Esophagus muscularis mucosa (tissue), 4 donors: ENCODE measurements around the gene STAG2. TPM values are rescaled to one million over a fixed set of nuclear protein-coding genes. Genes with fewer than 3 reads are reported as not detected.
A peak's percentile ranks its signal among the peaks of the same experiment; 100 is the strongest.

Source experiments
- DNase-seq: peaks from one replicate; pipeline ENCODE4 v3.0.0-alpha.2; 2017; ENCODE audit errors: extremely low spot score
- H3K27ac ChIP-seq, 4 donors: fragments of 200-600 bp; sonication (generic); replicated peaks in 1 of 4; 1 replicate in 3 of 4; 2 replicates in 1 of 4; pipeline ENCODE4 v1.5.1; 2016 to 2019; ENCODE audit warnings: mild to moderate bottlenecking in 1 of 4
- H3K27me3 ChIP-seq, 4 donors: fragments of 200-600 bp; sonication (generic); one replicate each; pipeline versions ENCODE4 v1.5.1 to v1.6.0; 2016 to 2019
- H3K36me3 ChIP-seq, 4 donors: fragments of 200-600 bp; sonication (generic); one replicate each; pipeline ENCODE4 v1.5.1; 2016 to 2019
- H3K4me1 ChIP-seq, 4 donors: fragments of 200-600 bp; sonication (generic); one replicate each; pipeline ENCODE4 v1.5.1; 2016 to 2019
- H3K4me3 ChIP-seq, 4 donors: fragments of 200-600 bp; sonication (generic); 1 replicate in 2 of 4; 2 replicates in 2 of 4; pipeline ENCODE4 v1.5.1; 2016 to 2019; ENCODE audit warnings: mild to moderate bottlenecking in 4 of 4, moderate library complexity in 1 of 4
- H3K9me3 ChIP-seq, 4 donors: fragments of 200-600 bp; sonication (generic); 1 replicate in 3 of 4; 2 replicates in 1 of 4; pipeline ENCODE4 v1.5.1; 2016 to 2019
- EP300 ChIP-seq: sonication (generic); formaldehyde crosslinking; IDR thresholded peaks from one replicate; pipeline ENCODE4 v1.6.1; 2017; ENCODE audit warnings: antibody characterized with exemption
- POLR2A ChIP-seq: fragments of 450-650 bp; IDR thresholded peaks from one replicate; pipeline ENCODE4 v1.6.1; 2017; ENCODE audit warnings: antibody characterized with exemption, moderate library complexity, mild to moderate bottlenecking, low read depth
- POLR2AphosphoS5 ChIP-seq, 2 donors: sonication (generic); formaldehyde crosslinking; IDR thresholded peaks; one replicate each; pipeline ENCODE4 v1.6.1; 2017; ENCODE audit warnings: antibody characterized with exemption in 2 of 2
- WGBS: methylation state at CpG from one replicate; pipeline ENCODE4 v1.1.5; 2018; 5-methylcytosine and 5-hydroxymethylcytosine counted together
- intact Hi-C: fragments of 100-400 bp; cut with DNase I; formaldehyde crosslinking; loops from one replicate; pipeline ENCODE4 v1.15.1; 2023
- total RNA-seq, 4 donors: library from RNA; depleted of rRNA; stranded (reverse); fragments of >200 nt; gene quantifications; one replicate each; pipeline versions ENCODE4 v1.1.0 to v1.2.1, GENCODE V29; 2016
- TF ChIP-seq, protein P1 (sequence below), 3 experiments: fragments of 200-600 bp in 2 of 3; fragments of 450-650 bp in 1 of 3; sonication (generic) in 2 of 3; IDR thresholded peaks; one replicate each; pipeline ENCODE4 v1.5.1; 2017 to 2019; ENCODE audit warnings: antibody characterized with exemption in 3 of 3, mild to moderate bottlenecking in 2 of 3, moderate library complexity in 1 of 3

Gene STAG2
- total RNA-seq, 4 donors from 2014 or later = 60.6 to 94.3 (median 84.7) TPM

GRCh38 chrX:123976706-123977316 is 15.3 kb downstream of the STAG2 start:
- no peak overlapping the region for H3K4me3 ChIP-seq
- no peaks in the 10 kb centered on the region for H3K27me3 ChIP-seq
- H3K36me3 ChIP-seq = no peaks in the 10 kb centered on the region
- H3K9me3 ChIP-seq = no peaks in the 10 kb centered on the region
- DNase-seq = no peak
- TF ChIP-seq, protein P1, sequence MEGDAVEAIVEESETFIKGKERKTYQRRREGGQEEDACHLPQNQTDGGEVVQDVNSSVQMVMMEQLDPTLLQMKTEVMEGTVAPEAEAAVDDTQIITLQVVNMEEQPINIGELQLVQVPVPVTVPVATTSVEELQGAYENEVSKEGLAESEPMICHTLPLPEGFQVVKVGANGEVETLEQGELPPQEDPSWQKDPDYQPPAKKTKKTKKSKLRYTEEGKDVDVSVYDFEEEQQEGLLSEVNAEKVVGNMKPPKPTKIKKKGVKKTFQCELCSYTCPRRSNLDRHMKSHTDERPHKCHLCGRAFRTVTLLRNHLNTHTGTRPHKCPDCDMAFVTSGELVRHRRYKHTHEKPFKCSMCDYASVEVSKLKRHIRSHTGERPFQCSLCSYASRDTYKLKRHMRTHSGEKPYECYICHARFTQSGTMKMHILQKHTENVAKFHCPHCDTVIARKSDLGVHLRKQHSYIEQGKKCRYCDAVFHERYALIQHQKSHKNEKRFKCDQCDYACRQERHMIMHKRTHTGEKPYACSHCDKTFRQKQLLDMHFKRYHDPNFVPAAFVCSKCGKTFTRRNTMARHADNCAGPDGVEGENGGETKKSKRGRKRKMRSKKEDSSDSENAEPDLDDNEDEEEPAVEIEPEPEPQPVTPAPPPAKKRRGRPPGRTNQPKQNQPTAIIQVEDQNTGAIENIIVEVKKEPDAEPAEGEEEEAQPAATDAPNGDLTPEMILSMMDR (IDR thresholded peaks at IDR 0.05) = peak; percentile 20 to 47 (median 24)
- no peak for TF ChIP-seq POLR2A
- intact Hi-C loops = no loop called here
- no peak overlapping the region for H3K27ac ChIP-seq
- WGBS = 63% methylated on average over 1 of the region's 1 CpG
- peaks cover 9 to 88% (median 64%) of the 10 kb centered on the region in 4 donors for H3K4me1 ChIP-seq

DNA sequence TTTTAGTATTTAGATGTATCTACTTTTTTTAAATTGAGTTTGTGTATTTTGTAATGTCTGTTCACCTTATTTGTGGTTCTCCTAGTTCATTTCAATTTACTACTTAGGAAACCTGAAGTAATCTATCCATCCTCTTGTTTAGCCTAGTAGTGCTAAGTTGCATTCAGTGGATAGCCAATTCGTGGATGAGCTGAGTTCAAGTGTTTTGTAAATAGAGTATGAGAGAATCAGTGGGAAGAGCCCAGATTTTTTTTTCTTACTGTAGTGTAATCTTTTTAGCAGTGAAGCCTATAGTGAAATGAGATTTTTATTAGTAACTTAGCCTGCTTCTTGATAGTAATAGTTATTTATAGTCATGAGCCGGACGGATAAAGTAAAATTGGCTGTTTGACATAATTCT is 21.7 kb downstream of the STAG2 start:
- no peaks in the 10 kb centered on the region for H3K27me3 ChIP-seq
- intact Hi-C loops = no loop called here
- H3K4me1 ChIP-seq = peaks cover 9 to 63% (median 41%) of the 10 kb centered on the region in 4 donors
- TF ChIP-seq POLR2AphosphoS5 (IDR thresholded peaks at IDR 0.05) (no peak), POLR2A (no peak), EP300 (no peak)
- TF ChIP-seq, protein P1 (IDR thresholded peaks at IDR 0.05) = no peak
- H3K27ac ChIP-seq = no peak overlapping the region
- H3K36me3 ChIP-seq = no peaks in the 10 kb centered on the region
- H3K4me3 ChIP-seq = no peak overlapping the region
- 45% methylated on average over 3 of the region's 3 CpGs for WGBS
- no peak for DNase-seq
- no peaks in the 10 kb centered on the region for H3K9me3 ChIP-seq

GRCh38 chrX:123986377-123986776 is 24.9 kb downstream of the STAG2 start:
- Histone ChIP-seq H3K27me3 (no peaks in the 10 kb centered on the region), H3K36me3 (no peaks in the 10 kb centered on the region), H3K4me3 (no peak overlapping the region), H3K27ac (no peak overlapping the region), H3K4me1 (peaks cover 4 to 52% (median 28%) of the 10 kb centered on the region in 4 donors), H3K9me3 (no peaks in the 10 kb centered on the region)
- DNase-seq = no peak
- WGBS = 48% methylated on average over 2 of the region's 2 CpGs
- intact Hi-C loops = no loop called here
- TF ChIP-seq, protein P1 (IDR thresholded peaks at IDR 0.05) = no peak
- TF ChIP-seq EP300 (no peak), POLR2AphosphoS5 (IDR thresholded peaks at IDR 0.05) (no peak), POLR2A (no peak)

DNA sequence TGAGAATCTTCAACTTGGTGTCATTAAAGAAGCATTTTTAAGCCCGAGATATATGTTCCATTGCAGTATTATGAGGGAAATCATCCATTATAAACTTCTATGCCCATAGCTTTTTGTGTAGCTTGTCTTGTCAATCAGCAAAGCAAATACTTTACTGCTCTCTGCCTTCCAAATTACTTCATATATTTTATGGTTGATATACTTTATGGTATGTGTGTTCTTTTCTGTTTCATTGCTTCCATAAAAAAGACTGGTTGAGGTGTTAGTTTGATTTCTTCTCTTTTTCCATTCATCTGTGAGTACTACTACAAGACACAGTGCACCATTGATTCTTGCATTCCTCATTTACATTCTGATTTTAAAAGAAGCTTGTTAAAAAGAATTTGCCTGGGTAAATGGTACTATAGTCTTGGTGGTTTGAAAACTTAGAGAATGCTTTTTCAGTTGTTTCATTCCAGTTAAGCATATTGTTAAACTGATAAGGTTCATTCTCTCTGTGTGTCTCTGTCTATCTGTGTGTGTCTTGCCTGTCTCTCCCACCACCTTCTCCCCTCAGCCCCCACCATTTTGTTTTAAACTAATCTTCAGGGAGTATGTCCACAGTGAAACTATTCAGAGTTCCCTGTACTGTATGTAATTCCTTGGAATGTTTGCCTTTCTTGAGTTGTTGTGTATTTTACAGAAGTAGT is 27.1 kb downstream of the STAG2 start:
- 52% methylated on average over 1 of the region's 1 CpG for WGBS
- no peak for DNase-seq
- no peak overlapping the region for H3K27ac ChIP-seq

More for the DNA sequence above, 27.1 kb downstream of the STAG2 start:
- Histone ChIP-seq H3K4me1 (peaks cover 7 to 42% (median 20%) of the 10 kb centered on the region in 4 donors), H3K27me3 (no peaks in the 10 kb centered on the region), H3K9me3 (no peaks in the 10 kb centered on the region), H3K4me3 (no peak overlapping the region), H3K36me3 (no peaks in the 10 kb centered on the region)
- TF ChIP-seq, protein P1 (IDR thresholded peaks at IDR 0.05) = no peak
- TF ChIP-seq POLR2A (no peak), POLR2AphosphoS5 (IDR thresholded peaks at IDR 0.05) (no peak), EP300 (no peak)
- intact Hi-C loops = no loop called here
